Stimulated activated naive CD8-positive, alpha-beta T cell treated with anti-CD3 and anti-CD28 coated beads, Interleukin-15, Interleukin-2, amounts not matched to agents 100 ng/mL and 50 ng/mL, for 24 hours (primary cell): ENCODE measurements around the gene CELF4.

Source experiments
- H3K27ac Mint-ChIP-seq: one replicate; pipeline ENCODE4 v1.8.0; 2021; ENCODE audit warnings: mild to moderate bottlenecking, mixed read lengths
- H3K27me3 Mint-ChIP-seq: one replicate; pipeline ENCODE4 v1.8.0; 2021; ENCODE audit warnings: mixed read lengths
- H3K36me3 Mint-ChIP-seq: one replicate; pipeline ENCODE4 v1.8.0; 2021; ENCODE audit warnings: low read depth, mixed read lengths
- H3K4me1 Mint-ChIP-seq: one replicate; pipeline ENCODE4 v1.8.0; 2021; ENCODE audit warnings: low read depth, mixed read lengths
- H3K4me3 Mint-ChIP-seq: one replicate; pipeline ENCODE4 v1.8.0; 2021; ENCODE audit warnings: mild to moderate bottlenecking, mixed read lengths
- H3K9me3 Mint-ChIP-seq: one replicate; pipeline ENCODE4 v1.8.0; 2021; ENCODE audit warnings: mixed read lengths

The CELF4 gene

GRCh38 chr18:37348729-37349128 lies 216.9 kb downstream of the CELF4 start:
- H3K27me3 Mint-ChIP-seq = peaks cover 5% of the 10 kb centered on the region
- H3K27ac Mint-ChIP-seq = no peak overlapping the region
- H3K9me3 Mint-ChIP-seq = no peaks in the 10 kb centered on the region
- H3K4me1 Mint-ChIP-seq = no peaks in the 10 kb centered on the region
- H3K36me3 Mint-ChIP-seq = no peaks in the 10 kb centered on the region
- H3K4me3 Mint-ChIP-seq = no peak overlapping the region

GRCh38 chr18:37346048-37346447 lies 219.6 kb downstream of the CELF4 start:
- H3K9me3 Mint-ChIP-seq = no peaks in the 10 kb centered on the region
- H3K36me3 Mint-ChIP-seq = no peaks in the 10 kb centered on the region
- H3K4me1 Mint-ChIP-seq = no peaks in the 10 kb centered on the region
- H3K27ac Mint-ChIP-seq = no peak overlapping the region
- peaks cover 15% of the 10 kb centered on the region for H3K27me3 Mint-ChIP-seq
- no peak overlapping the region for H3K4me3 Mint-ChIP-seq

- Mint-ChIP-seq H3K27me3 (peaks cover 15% of the 10 kb centered on the region), H3K9me3 (no peaks in the 10 kb centered on the region), H3K36me3 (no peaks in the 10 kb centered on the region), H3K27ac (no peak overlapping the region), H3K4me3 (no peak overlapping the region), H3K4me1 (no peaks in the 10 kb centered on the region)
These were observed 222.1 kb downstream of the CELF4 start for GRCh38 chr18:37343542-37343851.

- Mint-ChIP-seq H3K27me3 (peaks cover 15% of the 10 kb centered on the region), H3K36me3 (no peaks in the 10 kb centered on the region), H3K4me1 (no peaks in the 10 kb centered on the region), H3K27ac (no peak overlapping the region), H3K4me3 (no peak overlapping the region), H3K9me3 (no peaks in the 10 kb centered on the region)
These were observed 224.0 kb downstream of the CELF4 start for GRCh38 chr18:37341473-37342086.

GRCh38 chr18:37341016-37341415 lies 224.6 kb downstream of the CELF4 start:
- H3K9me3 Mint-ChIP-seq = no peaks in the 10 kb centered on the region
- no peak overlapping the region for H3K4me3 Mint-ChIP-seq
- peaks cover 15% of the 10 kb centered on the region for H3K27me3 Mint-ChIP-seq
- no peak overlapping the region for H3K27ac Mint-ChIP-seq
- H3K36me3 Mint-ChIP-seq = no peaks in the 10 kb centered on the region
- no peaks in the 10 kb centered on the region for H3K4me1 Mint-ChIP-seq

- Mint-ChIP-seq H3K4me3 (no peak overlapping the region), H3K36me3 (no peaks in the 10 kb centered on the region), H3K9me3 (no peaks in the 10 kb centered on the region), H3K4me1 (no peaks in the 10 kb centered on the region), H3K27me3 (peaks cover 15% of the 10 kb centered on the region), H3K27ac (no peak overlapping the region)
These were observed 225.8 kb downstream of the CELF4 start for GRCh38 chr18:37339701-37340215.

- H3K36me3 Mint-ChIP-seq = no peaks in the 10 kb centered on the region
- H3K27me3 Mint-ChIP-seq = no peaks in the 10 kb centered on the region
- no peak overlapping the region for H3K4me3 Mint-ChIP-seq
- no peaks in the 10 kb centered on the region for H3K9me3 Mint-ChIP-seq
- no peak overlapping the region for H3K27ac Mint-ChIP-seq
- no peaks in the 10 kb centered on the region for H3K4me1 Mint-ChIP-seq
These were observed 228.9 kb downstream of the CELF4 start for GRCh38 chr18:37336568-37337285.

- H3K4me1 Mint-ChIP-seq = no peaks in the 10 kb centered on the region
- no peaks in the 10 kb centered on the region for H3K36me3 Mint-ChIP-seq
- H3K9me3 Mint-ChIP-seq = no peaks in the 10 kb centered on the region
- H3K27ac Mint-ChIP-seq = no peak overlapping the region
- H3K4me3 Mint-ChIP-seq = no peak overlapping the region
- no peaks in the 10 kb centered on the region for H3K27me3 Mint-ChIP-seq
These were observed 230.2 kb downstream of the CELF4 start for GRCh38 chr18:37335409-37335736.

GRCh38 chr18:37334631-37335408 lies 230.8 kb downstream of the CELF4 start:
- no peaks in the 10 kb centered on the region for H3K4me1 Mint-ChIP-seq
- no peaks in the 10 kb centered on the region for H3K36me3 Mint-ChIP-seq
- H3K27me3 Mint-ChIP-seq = no peaks in the 10 kb centered on the region
- H3K9me3 Mint-ChIP-seq = no peaks in the 10 kb centered on the region
- H3K27ac Mint-ChIP-seq = no peak overlapping the region
- H3K4me3 Mint-ChIP-seq = no peak overlapping the region

- no peaks in the 10 kb centered on the region for H3K36me3 Mint-ChIP-seq
- H3K27me3 Mint-ChIP-seq = no peaks in the 10 kb centered on the region
- H3K27ac Mint-ChIP-seq = no peak overlapping the region
- no peaks in the 10 kb centered on the region for H3K9me3 Mint-ChIP-seq
- no peaks in the 10 kb centered on the region for H3K4me1 Mint-ChIP-seq
- H3K4me3 Mint-ChIP-seq = no peak overlapping the region
These were observed 232.8 kb downstream of the CELF4 start for GRCh38 chr18:37332628-37333420.

GRCh38 chr18:37332219-37332618 lies 233.4 kb downstream of the CELF4 start:
- H3K27me3 Mint-ChIP-seq = no peaks in the 10 kb centered on the region
- no peaks in the 10 kb centered on the region for H3K4me1 Mint-ChIP-seq
- no peaks in the 10 kb centered on the region for H3K9me3 Mint-ChIP-seq
- H3K27ac Mint-ChIP-seq = no peak overlapping the region
- no peaks in the 10 kb centered on the region for H3K36me3 Mint-ChIP-seq
- no peak overlapping the region for H3K4me3 Mint-ChIP-seq

- Mint-ChIP-seq H3K9me3 (no peaks in the 10 kb centered on the region), H3K36me3 (no peaks in the 10 kb centered on the region), H3K4me3 (no peak overlapping the region), H3K4me1 (no peaks in the 10 kb centered on the region), H3K27ac (no peak overlapping the region), H3K27me3 (no peaks in the 10 kb centered on the region)
These were observed 235.4 kb downstream of the CELF4 start for GRCh38 chr18:37330173-37330572.

GRCh38 chr18:37328946-37329719 lies 236.5 kb downstream of the CELF4 start:
- Mint-ChIP-seq H3K4me3 (no peak overlapping the region), H3K9me3 (no peaks in the 10 kb centered on the region)

GRCh38 chr18:37327063-37327577 lies 238.5 kb downstream of the CELF4 start:
- no peaks in the 10 kb centered on the region for H3K27me3 Mint-ChIP-seq
- no peaks in the 10 kb centered on the region for H3K4me1 Mint-ChIP-seq
- no peak overlapping the region for H3K27ac Mint-ChIP-seq
- H3K9me3 Mint-ChIP-seq = no peaks in the 10 kb centered on the region
- no peak overlapping the region for H3K4me3 Mint-ChIP-seq
- H3K36me3 Mint-ChIP-seq = no peaks in the 10 kb centered on the region

More at GRCh38 chr18:37328946-37329719, 236.5 kb downstream of the CELF4 start:
- Mint-ChIP-seq H3K36me3 (no peaks in the 10 kb centered on the region), H3K4me1 (no peaks in the 10 kb centered on the region), H3K27me3 (no peaks in the 10 kb centered on the region), H3K27ac (no peak overlapping the region)
